ENCODE data around the gene UST.

UST gene

GRCh38 chr6:149056777-149057463 lies 310.1 kb downstream of the UST start:
- no peak overlapping the region for H3K9ac ChIP-seq
- no peak overlapping the region for H3K4me3 ChIP-seq (ENCODE audit: low read depth, low read length)
- no peak overlapping the region for H2AFZ ChIP-seq
- no peak overlapping the region for H3K27ac ChIP-seq
- H3K36me3 ChIP-seq (ENCODE audit: control insufficient read depth, insufficient read depth, low read length), result no peaks in the 10 kb centered on the region
- H3K4me1 ChIP-seq, result peaks cover 6% of the 10 kb centered on the region
- H3K79me2 ChIP-seq, result no peaks in the 10 kb centered on the region
- no peak overlapping the region for H3K4me2 ChIP-seq (ENCODE audit: low read length)
- no peaks in the 10 kb centered on the region for H3K27me3 ChIP-seq (ENCODE audit: control insufficient read depth, insufficient read depth, low read length)
- H3K9me3 ChIP-seq (ENCODE audit: control insufficient read depth, low read length), result no peaks in the 10 kb centered on the region
- TF ChIP-seq CTCF (IDR thresholded peaks at IDR 0.05), result no peak

- no peaks in the 10 kb centered on the region for H3K36me3 ChIP-seq (ENCODE audit: control insufficient read depth, insufficient read depth, low read length)
- no peaks in the 10 kb centered on the region for H3K79me2 ChIP-seq
These were observed 310.6 kb downstream of the UST start for GRCh38 chr6:149057464-149057840.

DNA sequence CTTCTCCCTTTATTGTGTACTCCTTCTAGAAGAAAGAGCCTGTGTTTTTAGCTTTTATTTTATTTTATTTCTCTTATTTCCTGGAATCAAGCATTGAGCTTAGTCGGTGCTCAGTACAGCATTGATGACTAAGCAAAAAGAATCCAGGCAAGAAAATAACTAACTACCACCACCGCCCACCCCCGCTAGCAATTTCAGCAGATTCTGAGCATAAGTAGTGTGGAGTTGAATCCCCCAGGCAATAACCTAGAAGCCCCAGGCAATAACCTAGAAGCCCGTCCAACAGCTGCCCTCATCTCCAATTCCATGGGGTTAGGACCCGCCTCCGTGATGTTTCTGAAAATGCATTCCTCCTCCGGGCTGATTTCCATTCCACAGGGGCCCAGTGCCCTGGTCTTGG lies 312.7 kb downstream of the UST start:
- Histone ChIP-seq H3K9me3 (ENCODE audit: control insufficient read depth, low read length) (no peaks in the 10 kb centered on the region), H3K27me3 (ENCODE audit: control insufficient read depth, insufficient read depth, low read length) (no peaks in the 10 kb centered on the region), H3K27ac (no peak overlapping the region), H2AFZ (no peak overlapping the region), H3K79me2 (no peaks in the 10 kb centered on the region), H3K4me1 (peaks cover 6% of the 10 kb centered on the region), H3K36me3 (ENCODE audit: control insufficient read depth, insufficient read depth, low read length) (no peaks in the 10 kb centered on the region), H3K4me2 (ENCODE audit: low read length) (no peak overlapping the region), H3K4me3 (ENCODE audit: low read depth, low read length) (no peak overlapping the region), H3K9ac (no peak overlapping the region)
- no peak for TF ChIP-seq CTCF (IDR thresholded peaks at IDR 0.05)

More at GRCh38 chr6:149057464-149057840, 310.6 kb downstream of the UST start:
- Histone ChIP-seq H3K4me1 (peaks cover 6% of the 10 kb centered on the region), H3K9me3 (ENCODE audit: control insufficient read depth, low read length) (no peaks in the 10 kb centered on the region), H3K4me2 (ENCODE audit: low read length) (no peak overlapping the region), H3K4me3 (ENCODE audit: low read depth, low read length) (no peak overlapping the region), H3K27ac (no peak overlapping the region), H3K9ac (no peak overlapping the region), H3K27me3 (ENCODE audit: control insufficient read depth, insufficient read depth, low read length) (no peaks in the 10 kb centered on the region), H2AFZ (no peak overlapping the region)
- no peak for TF ChIP-seq CTCF (IDR thresholded peaks at IDR 0.05)

- Histone ChIP-seq H3K9me3 (ENCODE audit: control insufficient read depth, low read length) (no peaks in the 10 kb centered on the region), H3K79me2 (no peaks in the 10 kb centered on the region), H3K36me3 (ENCODE audit: control insufficient read depth, insufficient read depth, low read length) (no peaks in the 10 kb centered on the region), H3K9ac (no peak overlapping the region), H3K4me3 (ENCODE audit: low read depth, low read length) (no peak overlapping the region), H3K27ac (no peak overlapping the region), H3K27me3 (ENCODE audit: control insufficient read depth, insufficient read depth, low read length) (no peaks in the 10 kb centered on the region), H3K4me1 (peaks cover 6% of the 10 kb centered on the region), H2AFZ (no peak overlapping the region), H3K4me2 (ENCODE audit: low read length) (no peak overlapping the region)
- TF ChIP-seq CTCF (IDR thresholded peaks at IDR 0.05), result no peak
These were observed 313.6 kb downstream of the UST start for GRCh38 chr6:149060300-149060984.

Data from parathyroid adenoma (tissue), 2 donors.